Mesenteric fat pad (tissue), 1 donor: ENCODE data around the gene RGS5. TPM values are rescaled to one million over a fixed set of nuclear protein-coding genes. Genes with fewer than 3 reads are reported as not detected.

Source experiments
- DNase-seq: peaks from one replicate; pipeline ENCODE4 v3.0.0-alpha.2; 2020; ENCODE audit warnings: low spot score
- total RNA-seq: library from RNA; stranded (reverse); fragmentation: NEBNext Ultra II Directional; extraction: Animal tissue kit (Norgen Biotek cat#: 25700); gene quantifications from one replicate; pipeline ENCODE4 v1.2.1, GENCODE V29; 2021
- donor health status: DM: yes; HTN: yes; CAD: no.

RGS5 gene
- total RNA-seq, 1 donor from 2014 or later: 60.4 TPM

- no peak for DNase-seq
Measured at GRCh38 chr1:163145435-163145834, 57.3 kb downstream of the RGS5 start.

GRCh38 chr1:163144418-163144817, 58.3 kb downstream of the RGS5 start:
- no peak for DNase-seq

GRCh38 chr1:163142152-163142551, 60.6 kb downstream of the RGS5 start:
- no peak for DNase-seq

GRCh38 chr1:163141556-163141955, 61.2 kb downstream of the RGS5 start:
- no peak for DNase-seq

GRCh38 chr1:163137556-163138265, 65.0 kb downstream of the RGS5 start:
- DNase-seq: no peak

GRCh38 chr1:163131981-163132380, 70.7 kb downstream of the RGS5 start:
- DNase-seq: no peak

- DNase-seq: no peak
Measured at GRCh38 chr1:163130225-163130856, 72.4 kb downstream of the RGS5 start.

- DNase-seq: no peak
Measured at GRCh38 chr1:163128282-163128681, 74.4 kb downstream of the RGS5 start.

- DNase-seq: no peak
Measured at GRCh38 chr1:163124812-163125211, 77.9 kb downstream of the RGS5 start.

GRCh38 chr1:163120372-163120771, 82.3 kb downstream of the RGS5 start:
- no peak for DNase-seq

- DNase-seq: no peak
Measured at GRCh38 chr1:163119707-163120106, 83.0 kb downstream of the RGS5 start.

- no peak for DNase-seq
Measured at GRCh38 chr1:163115887-163116286, 86.8 kb downstream of the RGS5 start.

- no peak for DNase-seq
Measured at GRCh38 chr1:163107655-163108054, 95.1 kb downstream of the RGS5 start.

- DNase-seq: no peak
Measured at GRCh38 chr1:163106364-163106987, 96.2 kb downstream of the RGS5 start.

GRCh38 chr1:163104385-163105099, 98.2 kb downstream of the RGS5 start:
- no peak for DNase-seq

GRCh38 chr1:163102590-163102989, 100.1 kb downstream of the RGS5 start:
- no peak for DNase-seq

- no peak for DNase-seq
Measured at GRCh38 chr1:163095213-163095612, 107.5 kb downstream of the RGS5 start.

GRCh38 chr1:163094589-163094988, 108.1 kb downstream of the RGS5 start:
- DNase-seq: no peak

GRCh38 chr1:163094182-163094581, 108.5 kb downstream of the RGS5 start:
- no peak for DNase-seq

GRCh38 chr1:163093579-163093978, 109.1 kb downstream of the RGS5 start:
- DNase-seq: no peak

- no peak for DNase-seq
Measured at GRCh38 chr1:163093169-163093568, 109.5 kb downstream of the RGS5 start.
